HG02642 (cell line): Measurements from ENCODE around the gene SENP5.
"Not testable (repeated sequence)": the region's sequence is repeated elsewhere in the genome, so short reads cannot be mapped to it uniquely, and the experiment has no call there.

Experiments used
- ATAC-seq: cut with Tn5 transposase; IDR thresholded peaks from one replicate; pipeline ENCODE4 v1.9.1; 2021; ENCODE audit warnings: mild to moderate bottlenecking; ENCODE audit not compliant: unreplicated experiment, poor library complexity

SENP5 gene, protein sequence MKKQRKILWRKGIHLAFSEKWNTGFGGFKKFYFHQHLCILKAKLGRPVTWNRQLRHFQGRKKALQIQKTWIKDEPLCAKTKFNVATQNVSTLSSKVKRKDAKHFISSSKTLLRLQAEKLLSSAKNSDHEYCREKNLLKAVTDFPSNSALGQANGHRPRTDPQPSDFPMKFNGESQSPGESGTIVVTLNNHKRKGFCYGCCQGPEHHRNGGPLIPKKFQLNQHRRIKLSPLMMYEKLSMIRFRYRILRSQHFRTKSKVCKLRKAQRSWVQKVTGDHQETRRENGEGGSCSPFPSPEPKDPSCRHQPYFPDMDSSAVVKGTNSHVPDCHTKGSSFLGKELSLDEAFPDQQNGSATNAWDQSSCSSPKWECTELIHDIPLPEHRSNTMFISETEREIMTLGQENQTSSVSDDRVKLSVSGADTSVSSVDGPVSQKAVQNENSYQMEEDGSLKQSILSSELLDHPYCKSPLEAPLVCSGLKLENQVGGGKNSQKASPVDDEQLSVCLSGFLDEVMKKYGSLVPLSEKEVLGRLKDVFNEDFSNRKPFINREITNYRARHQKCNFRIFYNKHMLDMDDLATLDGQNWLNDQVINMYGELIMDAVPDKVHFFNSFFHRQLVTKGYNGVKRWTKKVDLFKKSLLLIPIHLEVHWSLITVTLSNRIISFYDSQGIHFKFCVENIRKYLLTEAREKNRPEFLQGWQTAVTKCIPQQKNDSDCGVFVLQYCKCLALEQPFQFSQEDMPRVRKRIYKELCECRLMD

DNA sequence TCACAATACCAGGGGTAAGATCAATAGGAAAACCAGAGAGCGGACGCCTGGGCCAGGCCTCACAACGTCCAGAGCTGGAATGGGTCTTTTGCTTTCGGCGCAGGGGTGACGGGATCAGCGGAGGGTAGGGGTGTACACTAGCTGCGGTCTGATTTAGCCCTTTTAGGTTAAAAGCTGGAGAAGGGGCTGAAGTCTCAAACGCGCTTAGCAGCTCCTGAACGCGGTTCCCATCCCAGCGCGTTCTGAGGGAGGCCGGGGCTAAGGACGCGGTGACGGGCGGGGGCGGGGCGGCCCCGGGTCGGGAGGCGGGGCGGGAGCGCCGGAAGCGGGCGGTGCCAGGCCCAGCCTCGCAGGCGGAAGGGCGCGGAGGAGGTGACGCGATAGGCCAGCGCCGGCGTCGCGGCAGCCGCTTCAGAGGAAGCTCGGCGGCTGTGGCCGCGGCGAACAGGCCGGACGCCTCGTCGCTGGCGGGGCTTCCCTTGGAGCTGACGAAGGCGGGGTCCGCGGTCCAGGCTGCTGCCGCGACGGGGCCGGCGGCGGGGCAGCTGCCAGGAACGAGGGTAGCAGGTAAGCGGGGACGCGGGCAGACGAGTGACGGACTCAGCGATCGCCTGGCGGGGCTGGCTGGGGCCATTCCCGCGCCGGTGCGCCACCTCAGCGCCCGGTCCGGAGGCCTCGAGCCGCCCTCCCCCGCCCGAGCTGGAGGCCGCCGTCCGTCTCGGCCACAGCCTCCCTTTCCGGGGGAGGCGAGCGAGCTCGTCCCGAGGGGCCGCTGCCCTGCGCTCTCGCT is at the start of gene SENP5:
SENP5 (plus strand) TSS at position 414 of the 790 bp plus-strand sequence. CDS start 17,262 bp downstream, outside the sequence.
- ATAC-seq = peak; percentile 92

DNA sequence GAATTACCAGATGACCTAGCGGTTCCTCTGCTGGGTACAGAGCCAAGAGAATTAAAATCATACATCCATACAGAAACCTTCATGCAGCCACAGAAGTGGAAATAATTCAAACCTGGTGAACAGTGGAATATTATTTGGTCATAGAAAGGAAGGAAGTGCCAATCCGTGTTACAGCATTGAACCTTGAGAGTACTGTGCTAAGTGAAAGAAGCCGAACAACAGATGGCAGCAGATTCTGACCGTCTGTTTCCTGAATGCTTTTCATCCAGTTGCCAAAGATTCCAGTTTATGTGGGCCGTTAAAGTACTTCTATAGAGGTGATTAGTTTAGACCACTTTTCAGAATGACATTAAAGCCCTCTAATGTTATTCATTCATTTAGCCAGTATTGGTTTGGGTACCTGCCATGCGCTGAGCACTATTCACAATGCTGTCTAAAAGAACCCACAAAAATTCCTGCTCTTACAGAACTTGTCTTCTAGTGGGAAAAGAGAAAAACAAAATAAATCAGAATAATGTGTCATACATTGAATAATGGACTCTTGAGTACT is 45.8 kb upstream of the SENP5 start:
- no peak for ATAC-seq

DNA sequence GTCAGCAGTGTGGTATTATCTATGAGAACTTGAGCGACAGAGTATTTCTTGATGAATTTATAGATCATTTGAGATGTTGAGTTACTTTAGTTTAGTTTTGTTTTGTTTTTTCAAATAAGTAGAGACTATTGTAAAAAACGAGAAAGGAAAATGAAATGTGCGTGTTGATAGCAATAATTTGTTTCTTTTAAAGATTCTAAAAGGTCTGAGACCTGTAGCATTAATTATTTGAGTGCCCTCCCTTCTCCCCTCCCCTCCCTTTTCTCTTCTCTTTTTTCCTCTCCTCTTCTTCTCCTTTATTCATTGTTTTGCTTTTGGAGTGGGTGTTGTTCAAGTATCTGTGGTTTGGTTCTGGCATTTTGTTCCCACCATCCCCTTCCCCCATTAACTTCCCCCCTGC is 38.1 kb upstream of the SENP5 start:
- not testable (repeated sequence) for ATAC-seq

DNA sequence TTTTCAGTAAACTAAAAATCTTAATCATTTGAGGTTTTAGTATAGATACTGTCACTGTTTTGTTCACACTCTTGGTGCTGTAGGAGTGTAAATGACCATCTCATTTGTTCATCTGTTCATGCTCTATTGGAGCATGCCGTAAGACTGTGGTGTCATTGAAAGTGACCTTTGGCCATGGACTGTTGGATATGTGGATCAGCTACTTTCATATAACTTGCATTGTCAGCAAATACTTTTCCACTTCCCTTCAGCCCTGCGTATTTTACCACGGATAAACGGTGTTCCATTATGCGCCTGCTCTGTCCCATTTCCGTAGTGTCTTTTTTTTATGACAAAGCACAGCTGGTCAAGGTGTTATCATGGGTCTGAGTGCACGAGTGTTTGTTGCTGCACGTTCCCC is 32.6 kb upstream of the SENP5 start:
- ATAC-seq = no peak

DNA sequence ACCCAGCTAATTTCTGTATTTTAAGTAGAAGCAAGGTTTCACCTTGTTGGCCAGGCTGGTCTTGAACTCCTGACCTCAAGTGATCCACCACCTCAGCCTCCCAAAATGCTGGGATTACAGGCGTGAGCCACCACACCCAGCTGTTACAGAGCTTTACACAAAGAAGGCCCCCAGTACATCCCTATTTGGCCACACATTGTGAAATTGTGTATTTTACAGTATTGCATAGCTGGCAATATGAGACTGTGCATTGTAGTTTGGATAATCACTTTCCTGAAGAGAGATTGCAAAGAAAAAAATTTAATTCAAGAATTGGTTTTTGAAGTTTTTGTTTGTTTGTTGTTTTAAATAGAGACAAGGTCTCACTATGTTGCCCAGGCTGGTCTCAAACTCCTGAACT is 31.1 kb upstream of the SENP5 start:
- ATAC-seq = not testable (repeated sequence)

DNA sequence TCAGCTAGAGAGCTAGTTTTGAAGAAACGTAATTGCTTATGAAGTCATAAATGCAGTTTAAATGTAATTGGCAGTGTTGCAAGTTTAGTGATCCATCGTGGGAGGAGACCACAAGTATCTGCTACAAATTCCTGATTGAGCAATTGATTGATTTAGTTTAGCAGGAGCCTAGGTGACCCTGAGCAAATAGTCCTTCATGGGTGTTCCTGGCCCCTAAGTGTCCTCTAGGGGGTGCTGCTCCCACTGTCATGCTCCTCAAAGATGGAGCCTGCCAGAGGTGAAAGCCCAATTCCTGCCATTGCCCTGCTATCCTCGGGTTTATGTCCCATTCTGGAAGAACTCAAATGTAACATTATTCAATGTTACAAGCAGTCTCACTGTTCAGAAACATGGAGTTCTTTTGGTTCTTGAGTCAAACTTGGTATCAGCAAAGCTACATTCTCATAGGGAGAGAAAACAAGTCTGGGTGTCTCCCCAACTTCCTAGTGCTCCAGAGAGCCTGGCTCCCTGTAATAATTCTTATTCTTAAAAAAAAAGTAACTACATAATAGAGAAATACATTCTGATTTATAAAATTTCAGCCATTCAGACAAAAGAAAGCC is 29.8 kb upstream of the SENP5 start:
- no peak for ATAC-seq

DNA sequence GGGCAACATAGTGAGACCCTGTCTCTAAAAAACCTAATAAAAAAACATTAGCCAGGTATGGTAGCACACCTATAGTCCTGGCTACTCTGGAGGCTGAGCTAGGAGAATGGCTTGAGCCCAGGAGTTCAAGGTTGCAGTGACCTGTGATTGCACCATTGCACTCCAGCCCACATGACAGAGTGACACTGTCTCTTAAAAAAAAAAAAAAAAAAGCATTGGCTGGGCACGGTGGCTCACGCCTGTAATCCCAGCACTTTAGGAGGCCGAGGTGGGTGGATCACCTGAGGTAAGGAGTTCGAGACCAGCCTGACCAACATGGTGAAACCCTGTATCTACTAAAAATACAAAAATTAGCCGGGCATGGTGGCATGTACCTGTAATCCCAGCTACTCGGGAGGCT is 28.4 kb upstream of the SENP5 start:
- ATAC-seq = not testable (repeated sequence)

DNA sequence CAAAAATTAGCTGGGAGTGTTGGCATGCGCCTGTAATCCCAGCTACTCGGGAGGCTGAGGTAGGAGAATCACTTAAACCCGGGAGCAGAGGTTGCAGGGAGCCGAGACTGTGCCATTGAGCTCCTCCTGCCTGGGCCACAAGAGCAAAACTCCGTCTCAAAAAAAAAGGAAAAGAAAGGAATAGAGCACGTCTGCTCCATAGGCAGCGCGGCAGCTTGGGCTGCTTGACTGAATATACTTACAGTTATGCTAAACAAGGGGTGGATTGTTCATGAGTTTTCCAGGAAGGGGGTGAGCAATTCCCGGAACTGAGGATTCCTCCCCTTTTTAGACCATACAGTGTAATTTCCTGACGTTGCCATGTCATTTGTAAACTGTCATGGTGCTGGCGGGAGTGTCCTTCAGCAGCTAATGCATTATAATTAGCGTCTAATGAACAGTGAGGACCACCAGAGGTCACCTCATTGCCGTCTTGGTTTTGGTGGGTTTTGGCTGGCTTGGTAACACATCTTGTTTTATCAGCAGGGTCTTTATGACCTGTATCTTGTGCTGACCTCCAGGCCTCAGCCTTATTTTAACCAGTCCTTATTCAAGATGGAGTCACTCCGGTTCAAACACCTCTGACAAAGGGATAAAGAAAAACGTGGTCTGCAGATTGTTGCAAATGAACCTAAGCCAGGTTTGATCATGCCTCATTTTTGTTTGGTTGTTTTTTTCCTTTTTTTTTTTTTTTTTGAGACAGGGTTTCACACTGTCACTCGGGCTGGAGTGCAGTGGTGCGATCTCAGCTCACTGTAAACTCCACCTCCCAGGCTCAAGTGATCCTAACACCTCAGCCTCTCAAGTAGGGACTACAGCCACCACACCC is 24.9 kb upstream of the SENP5 start:
- no peak for ATAC-seq

DNA sequence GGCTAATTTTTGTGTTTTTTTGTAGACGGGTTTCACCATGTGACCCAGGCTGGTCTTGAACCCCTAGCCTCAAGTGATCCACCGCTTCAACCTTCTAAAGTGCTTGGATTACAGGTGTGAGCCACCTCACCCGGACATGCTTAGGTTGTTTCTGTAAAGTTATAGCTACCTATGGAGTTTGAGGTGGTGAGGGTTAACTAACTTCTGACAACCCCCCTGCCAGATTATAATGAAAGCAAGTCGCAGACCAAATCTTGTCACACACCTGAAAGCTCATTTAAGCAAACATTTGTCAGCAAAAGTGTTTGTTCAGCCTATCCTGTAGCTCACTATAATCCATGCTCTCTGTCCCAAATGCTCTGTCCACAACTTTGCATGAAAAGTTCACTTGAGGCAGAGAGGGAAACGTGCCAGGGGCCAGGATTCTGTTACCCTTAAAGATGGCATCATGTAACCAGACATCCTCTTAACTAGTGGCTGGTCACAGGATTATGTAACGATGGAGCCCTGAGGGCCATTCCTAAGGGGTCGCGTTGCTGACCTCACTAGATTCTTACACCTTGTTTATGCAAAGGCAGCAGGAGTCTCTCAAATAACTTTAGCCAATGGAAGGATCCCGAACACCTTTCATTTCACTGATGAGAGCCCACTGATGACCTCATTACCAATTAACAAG is 24.1 kb upstream of the SENP5 start:
- ATAC-seq = no peak

DNA sequence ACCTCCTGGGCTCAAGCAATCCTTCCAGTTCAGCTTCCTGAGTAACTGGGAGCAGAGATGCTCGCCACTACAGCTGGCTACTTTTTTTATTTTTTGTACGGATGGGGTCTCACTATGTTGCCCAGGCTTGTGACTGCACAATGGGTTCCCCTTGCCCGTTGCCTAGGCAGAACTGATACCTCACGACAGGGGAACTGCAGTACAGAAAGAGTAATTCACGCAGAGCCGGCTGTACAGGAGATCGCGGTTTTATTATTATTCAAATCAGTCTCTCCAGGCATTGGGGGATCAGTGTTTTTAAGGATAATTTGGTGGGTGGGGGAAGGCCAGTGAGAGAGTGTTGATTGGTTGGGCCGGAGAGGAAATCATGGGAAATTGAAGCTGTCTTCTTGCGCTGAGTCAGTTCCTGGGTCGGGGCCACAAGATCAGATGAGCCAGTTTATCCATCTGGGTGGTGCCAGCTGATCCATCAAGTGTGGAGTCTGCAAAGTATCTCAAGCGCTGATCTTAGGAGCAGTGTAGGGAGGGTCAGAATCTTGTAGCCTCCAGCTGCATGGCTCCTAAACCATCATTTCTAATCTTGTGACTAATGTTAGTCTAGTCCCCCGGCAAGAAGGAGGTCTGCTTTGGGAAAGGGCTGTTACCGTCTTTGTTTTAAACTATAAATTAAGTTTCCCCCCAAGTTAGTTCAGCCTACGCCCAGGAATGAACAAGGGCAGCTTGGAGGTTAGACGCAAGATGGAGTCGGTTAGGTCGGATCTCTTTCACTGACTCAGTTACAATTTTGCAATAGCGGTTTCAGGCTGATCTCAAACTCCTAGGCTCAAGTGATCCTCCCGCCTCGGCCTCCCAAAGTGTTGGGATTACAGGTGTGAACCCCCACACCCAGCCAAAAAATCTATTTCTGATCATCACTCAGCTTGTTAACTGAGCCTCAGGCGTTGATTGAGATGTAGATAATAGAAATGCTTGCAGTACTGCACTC is 23.2 kb upstream of the SENP5 start:
- not testable (repeated sequence) for ATAC-seq

DNA sequence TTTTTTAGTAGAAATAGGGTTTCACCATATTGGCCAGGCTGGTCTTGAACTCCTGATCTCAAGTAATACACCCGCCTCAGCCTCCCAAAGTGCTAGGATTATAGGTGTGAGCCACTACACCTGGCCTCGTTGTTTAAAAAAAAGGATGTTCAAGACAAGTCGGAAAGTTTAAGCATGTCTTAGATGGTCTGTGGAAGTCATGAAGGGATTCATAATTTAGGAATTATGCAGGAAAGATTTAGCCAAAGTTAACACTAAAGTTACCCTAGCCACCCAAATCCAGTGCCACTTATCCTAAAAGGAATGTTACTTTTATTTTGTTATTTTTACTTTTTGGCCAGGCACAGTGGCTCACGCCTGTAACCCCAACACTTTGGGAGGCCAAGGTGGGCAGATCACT is 19.3 kb upstream of the SENP5 start:
- not testable (repeated sequence) for ATAC-seq

DNA sequence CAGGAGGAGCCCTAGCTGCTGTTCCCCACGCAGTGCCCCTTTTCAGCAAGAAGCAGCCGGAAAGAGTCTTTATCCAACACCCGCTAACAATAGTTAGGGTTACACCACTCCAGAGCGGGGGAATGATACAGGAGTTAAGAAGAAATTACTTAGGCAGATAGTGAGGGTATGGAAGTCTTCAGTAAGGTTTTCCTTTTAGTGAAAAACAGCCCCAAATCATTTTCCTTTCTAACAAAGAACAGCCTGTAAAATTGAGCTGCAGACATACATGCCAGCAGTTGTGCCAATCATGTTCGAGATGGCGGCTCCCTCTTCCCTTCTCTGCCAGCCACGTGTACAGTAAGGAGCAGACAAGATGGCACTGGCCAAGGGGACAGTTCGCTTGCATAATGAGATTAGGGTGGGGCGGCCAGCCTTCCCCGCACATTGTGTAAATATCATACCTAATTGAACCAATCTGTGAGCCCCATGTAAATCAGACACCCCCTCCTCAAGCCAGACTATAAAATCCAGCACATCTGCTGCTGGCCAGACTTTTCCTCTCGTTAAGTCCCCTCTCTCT is 18.5 kb upstream of the SENP5 start:
- ATAC-seq = no peak

DNA sequence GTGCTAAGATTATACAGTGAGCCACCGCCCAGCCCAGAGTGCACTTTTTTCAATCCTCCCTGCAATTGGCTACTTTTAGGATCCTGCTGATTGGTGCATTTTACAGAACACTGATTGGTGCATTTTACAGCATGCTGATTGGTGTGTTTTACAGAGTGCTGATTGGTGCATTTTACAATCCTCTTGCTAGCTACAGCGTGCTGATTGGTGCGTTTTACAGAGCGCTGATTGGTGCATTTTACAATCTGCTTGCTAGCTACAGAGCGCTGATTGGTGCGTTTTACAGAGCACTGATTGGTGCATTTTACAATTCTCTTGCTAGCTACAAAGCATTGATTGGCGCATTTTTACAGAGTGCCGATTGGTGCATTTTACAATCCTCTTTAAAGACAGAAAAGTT is 4.7 kb upstream of the SENP5 start:
- not testable (repeated sequence) for ATAC-seq

DNA sequence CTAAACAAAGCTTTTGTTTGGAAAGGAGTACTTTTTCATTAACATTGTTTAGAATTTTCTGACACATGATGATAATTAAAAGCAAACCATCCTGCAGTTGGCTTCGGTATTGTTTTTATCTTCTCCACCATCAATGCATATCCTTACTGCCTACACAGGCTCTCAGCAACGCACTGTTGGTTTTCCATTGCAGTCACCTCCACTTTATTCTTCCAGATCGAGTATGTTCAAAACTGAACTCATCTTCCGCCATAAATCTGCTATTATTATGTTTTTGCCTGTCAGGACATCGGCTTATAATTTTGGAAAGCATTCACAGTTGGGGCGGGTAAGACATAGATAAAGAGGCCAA is 589 bp upstream of the SENP5 start:
- ATAC-seq = no peak

DNA sequence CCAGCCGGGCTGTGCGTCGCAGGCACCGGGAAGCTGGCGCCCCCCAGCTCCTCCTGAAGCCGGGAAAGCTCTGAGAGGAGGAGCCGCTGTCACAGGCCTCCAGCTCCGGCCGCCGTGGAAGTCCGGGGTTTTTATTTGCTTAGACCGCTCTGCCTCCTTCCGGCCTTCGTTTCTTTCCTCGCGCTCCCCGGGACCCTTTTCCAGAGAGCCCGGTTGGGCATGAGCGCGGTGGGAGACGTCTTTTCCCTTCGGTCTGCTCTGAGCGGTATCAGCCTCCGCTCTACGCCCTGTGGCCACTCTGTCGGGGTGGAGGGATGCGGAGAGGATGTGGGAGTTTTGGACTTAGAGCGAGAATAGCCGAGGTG is 559 bp downstream of the SENP5 start:
- ATAC-seq = peak; percentile 35

DNA sequence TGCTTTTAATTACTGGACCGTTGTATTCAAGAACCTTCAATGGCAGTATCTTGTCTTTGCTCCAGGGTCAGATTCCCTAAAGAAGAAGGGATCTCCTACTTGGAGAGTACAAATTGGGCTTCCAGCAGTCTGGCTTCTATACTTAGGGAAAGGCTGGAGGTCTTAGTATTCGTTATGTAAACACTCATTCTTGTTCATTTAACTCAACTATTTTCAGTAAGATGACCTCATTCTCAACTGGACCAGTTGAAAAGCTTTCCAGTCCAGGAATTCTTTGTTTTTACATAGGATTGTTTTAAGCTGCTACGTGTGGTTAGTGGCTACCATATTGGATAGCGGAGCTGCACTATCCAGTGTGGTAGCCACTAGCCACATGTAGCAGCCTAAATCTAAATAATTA is 4.6 kb downstream of the SENP5 start:
- no peak for ATAC-seq

DNA sequence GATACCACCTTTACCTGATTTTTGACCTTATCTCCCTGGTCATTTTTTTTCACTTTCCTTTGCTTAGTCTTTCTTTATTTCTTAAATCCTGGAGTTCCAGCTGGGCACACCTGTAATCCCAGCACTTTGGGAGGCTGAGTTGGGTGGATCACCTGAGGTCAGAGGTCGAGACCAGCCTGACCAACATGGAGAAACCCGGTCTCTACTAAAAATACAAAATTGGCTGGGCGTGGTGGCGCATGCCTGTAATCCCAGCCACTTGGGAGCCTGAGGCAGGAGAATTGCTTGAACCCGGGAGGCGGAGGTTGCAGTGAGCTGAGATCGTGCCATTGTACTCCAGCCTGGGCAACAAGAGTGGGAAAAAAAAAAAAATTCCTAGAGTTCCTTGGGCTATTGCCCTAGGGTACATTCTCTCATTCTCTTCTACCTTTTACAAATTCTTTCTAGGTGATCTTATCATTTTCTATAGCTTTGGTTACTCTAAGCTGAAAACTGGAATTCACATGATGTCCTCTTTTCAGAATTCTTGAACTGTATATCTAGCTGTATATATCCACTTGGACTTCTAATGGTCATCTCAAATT is 6.9 kb downstream of the SENP5 start:
- not testable (repeated sequence) for ATAC-seq
